Uterus (tissue), 4 donors: ENCODE results near the gene DGAT2. TPM values are rescaled to one million over a fixed set of nuclear protein-coding genes. Genes with fewer than 3 reads are reported as not detected.
A peak's percentile ranks its signal among the peaks of the same experiment; 100 is the strongest.

ENCODE experiments used
- DNase-seq, 2 donors: peaks; one replicate each; pipeline ENCODE4 v3.0.0-alpha.2; 2019 to 2020
- H3K27ac ChIP-seq, 2 donors: fragments of 200-600 bp; sonication (generic); 1 replicate in 1 of 2; 2 replicates in 1 of 2; pipeline ENCODE4 v1.5.1; 2016 to 2018
- H3K27me3 ChIP-seq, 2 donors: fragments of 200-600 bp; sonication (generic); one replicate each; pipeline ENCODE4 v1.5.1; 2018 to 2019; ENCODE audit warnings: control low read depth in 1 of 2
- H3K36me3 ChIP-seq, 2 donors: fragments of 200-600 bp; sonication (generic); one replicate each; pipeline ENCODE4 v1.5.1; 2019; ENCODE audit warnings: control low read depth in 1 of 2
- H3K4me1 ChIP-seq, 2 donors: fragments of 200-600 bp; sonication (generic); one replicate each; pipeline ENCODE4 v1.5.1; 2018 to 2019; ENCODE audit warnings: control low read depth in 1 of 2
- H3K4me3 ChIP-seq, 2 donors: fragments of 200-600 bp; sonication (generic); 1 replicate in 1 of 2; 2 replicates in 1 of 2; pipeline ENCODE4 v1.5.1; 2018 to 2019; ENCODE audit warnings: mild to moderate bottlenecking in 1 of 2
- H3K9me3 ChIP-seq, 2 donors: fragments of 200-600 bp; sonication (generic); one replicate each; pipeline ENCODE4 v1.5.1; 2019; ENCODE audit warnings: control low read depth in 1 of 2
- POLR2A ChIP-seq, 2 donors: fragments of 450-650 bp; IDR thresholded peaks; one replicate each; pipeline ENCODE4 v1.6.1; 2016; ENCODE audit warnings: antibody characterized with exemption in 2 of 2, mild to moderate bottlenecking in 1 of 2, moderate library complexity in 1 of 2
- intact Hi-C: fragments of 100-400 bp; cut with DNase I; formaldehyde crosslinking; loops from one replicate; pipeline ENCODE4 v1.15.1; 2023; ENCODE audit warnings: low total_unique reads
- total RNA-seq, 4 donors: library from RNA; depleted of rRNA in 3 of 4; stranded (reverse); fragments of >200 nt in 3 of 4; gene quantifications; one replicate each; pipeline versions ENCODE4 v1.1.0 to v1.2.4, GENCODE V29; 2014 to 2023
- TF ChIP-seq, protein P1 (sequence below), 4 experiments: fragments of 200-600 bp in 2 of 4; fragments of 450-650 bp in 2 of 4; sonication (generic) in 2 of 4; IDR thresholded peaks; one replicate each; pipeline ENCODE4 v1.5.1; 2016 to 2019; ENCODE audit warnings: antibody characterized with exemption in 4 of 4, mild to moderate bottlenecking in 2 of 4, moderate library complexity in 1 of 4
- donor health status: DM: yes; HTN: yes; CAD: no.

Gene DGAT2
- total RNA-seq, 4 donors from 2014 or later: 0.29 to 1.5 (median 1.5) TPM; not detected in 1

- intact Hi-C loops: no loop called here
- no peaks in the 10 kb centered on the region for H3K27me3 ChIP-seq
- H3K36me3 ChIP-seq: no peaks in the 10 kb centered on the region
- TF ChIP-seq POLR2A (IDR thresholded peaks at IDR 0.05): no peak
- no peaks in the 10 kb centered on the region for H3K9me3 ChIP-seq
- peak overlapping the region; percentile 84 to 91 for H3K27ac ChIP-seq
- no peak for DNase-seq
- peak overlapping the region; percentile 60 to 92 for H3K4me3 ChIP-seq
- H3K4me1 ChIP-seq: peaks cover 0 to 4% of the 10 kb centered on the region in 2 donors
Measured at GRCh38 chr11:75814363-75814676, 45.7 kb downstream of the DGAT2 start.

DNA sequence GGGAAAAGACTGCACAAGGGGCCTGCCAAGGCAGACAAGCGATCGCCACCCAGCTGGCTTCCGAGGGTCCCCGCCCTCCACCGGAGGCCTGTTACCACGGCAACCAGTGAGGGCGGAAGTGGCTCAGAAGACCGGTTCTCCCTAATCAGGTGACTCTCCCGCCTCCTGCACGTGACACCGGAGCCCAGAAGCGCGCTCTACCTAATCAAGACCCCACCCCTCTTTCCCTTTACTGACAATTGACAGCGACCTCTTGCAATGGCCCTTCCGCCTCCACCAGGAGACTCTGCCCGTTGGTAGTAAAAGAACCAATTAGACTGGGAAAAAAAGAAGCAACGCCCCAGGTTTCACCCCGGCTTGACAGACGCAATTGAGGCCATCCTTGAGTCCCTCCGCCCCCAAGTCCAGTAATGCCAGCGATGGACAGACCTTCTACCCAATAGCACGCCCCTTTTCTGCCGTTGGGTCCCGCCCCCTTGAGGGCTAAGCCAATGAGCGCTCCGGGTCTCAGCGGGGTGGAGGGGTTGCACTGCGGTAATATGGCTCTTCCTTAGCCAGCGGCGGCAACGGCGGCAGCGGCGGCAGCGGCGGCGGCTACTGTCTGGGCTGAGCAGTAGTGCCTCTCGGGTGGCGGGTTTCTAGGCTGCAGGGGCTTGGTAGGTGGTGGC lies 46.2 kb downstream of the DGAT2 start, which contains the start of gene UVRAG:
TSS of gene UVRAG (plus strand) at position 534 of the 668 bp plus-strand sequence. CDS start 198 bp downstream, outside the sequence.
- Histone ChIP-seq H3K27ac (peak within 1 kb of the TSS; percentile 84 to 91), H3K36me3 (no peaks in the 10 kb centered on the region), H3K4me3 (peak within 1 kb of the TSS; percentile 60 to 92), H3K9me3 (no peaks in the 10 kb centered on the region), H3K27me3 (no peaks in the 10 kb centered on the region), H3K4me1 (peaks cover 0 to 4% of the 10 kb centered on the region in 2 donors)
- DNase-seq: peak; percentile 99
- intact Hi-C loops: no loop called here
- peak; percentile 89 to 97 for TF ChIP-seq POLR2A (IDR thresholded peaks at IDR 0.05)
- TF ChIP-seq, protein P1, sequence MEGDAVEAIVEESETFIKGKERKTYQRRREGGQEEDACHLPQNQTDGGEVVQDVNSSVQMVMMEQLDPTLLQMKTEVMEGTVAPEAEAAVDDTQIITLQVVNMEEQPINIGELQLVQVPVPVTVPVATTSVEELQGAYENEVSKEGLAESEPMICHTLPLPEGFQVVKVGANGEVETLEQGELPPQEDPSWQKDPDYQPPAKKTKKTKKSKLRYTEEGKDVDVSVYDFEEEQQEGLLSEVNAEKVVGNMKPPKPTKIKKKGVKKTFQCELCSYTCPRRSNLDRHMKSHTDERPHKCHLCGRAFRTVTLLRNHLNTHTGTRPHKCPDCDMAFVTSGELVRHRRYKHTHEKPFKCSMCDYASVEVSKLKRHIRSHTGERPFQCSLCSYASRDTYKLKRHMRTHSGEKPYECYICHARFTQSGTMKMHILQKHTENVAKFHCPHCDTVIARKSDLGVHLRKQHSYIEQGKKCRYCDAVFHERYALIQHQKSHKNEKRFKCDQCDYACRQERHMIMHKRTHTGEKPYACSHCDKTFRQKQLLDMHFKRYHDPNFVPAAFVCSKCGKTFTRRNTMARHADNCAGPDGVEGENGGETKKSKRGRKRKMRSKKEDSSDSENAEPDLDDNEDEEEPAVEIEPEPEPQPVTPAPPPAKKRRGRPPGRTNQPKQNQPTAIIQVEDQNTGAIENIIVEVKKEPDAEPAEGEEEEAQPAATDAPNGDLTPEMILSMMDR (IDR thresholded peaks at IDR 0.05): peak in 2 of 4 experiments; percentile 7 to 25

DNA sequence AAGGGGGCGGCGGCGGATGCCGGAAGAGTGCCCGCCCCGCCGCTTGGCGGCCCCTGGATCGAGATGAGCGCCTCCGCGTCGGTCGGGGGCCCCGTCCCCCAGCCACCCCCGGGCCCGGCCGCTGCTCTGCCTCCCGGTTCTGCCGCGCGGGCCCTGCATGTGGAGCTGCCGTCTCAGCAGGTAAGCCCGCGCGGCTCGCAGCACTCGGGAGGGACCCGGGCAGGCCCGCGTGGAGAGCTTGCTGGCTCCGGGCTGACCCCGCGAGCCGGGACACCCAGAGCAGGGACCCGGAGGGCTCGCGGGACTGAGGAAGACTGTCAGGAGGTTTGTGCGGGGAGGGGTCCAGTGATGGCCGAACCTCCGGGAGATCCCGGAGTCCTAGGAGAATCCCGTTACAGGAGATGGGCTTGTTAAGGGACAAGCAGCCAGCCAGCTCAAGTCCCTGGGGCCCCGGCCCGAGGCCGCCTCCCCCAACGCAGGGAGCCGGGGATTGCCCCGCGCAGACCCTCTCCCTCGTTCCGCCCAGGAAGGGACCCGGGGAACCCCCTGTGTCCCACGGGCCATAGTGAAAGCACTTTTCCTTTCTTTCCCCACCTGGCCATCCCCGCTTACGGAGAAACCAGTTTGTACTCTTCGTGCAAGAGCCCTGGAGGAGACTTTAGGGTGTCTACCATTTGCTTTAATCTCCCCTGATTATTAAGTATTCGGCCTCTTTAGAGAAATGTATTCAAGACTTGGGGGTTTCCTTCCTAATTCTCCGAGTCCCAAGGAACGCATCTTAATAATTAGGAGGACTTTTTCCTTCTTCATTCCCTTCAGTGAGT lies 47.0 kb downstream of the DGAT2 start:
- Histone ChIP-seq H3K27ac (peak overlapping the region; percentile 84 to 91), H3K4me1 (peaks cover 0 to 4% of the 10 kb centered on the region in 2 donors), H3K9me3 (no peaks in the 10 kb centered on the region), H3K36me3 (no peaks in the 10 kb centered on the region), H3K4me3 (peak overlapping the region; percentile 60 to 92), H3K27me3 (no peaks in the 10 kb centered on the region)
- no peak for DNase-seq
- intact Hi-C loops: no loop called here
- no peak for TF ChIP-seq POLR2A (IDR thresholded peaks at IDR 0.05)
- TF ChIP-seq, protein P1 (IDR thresholded peaks at IDR 0.05): no peak

DNA sequence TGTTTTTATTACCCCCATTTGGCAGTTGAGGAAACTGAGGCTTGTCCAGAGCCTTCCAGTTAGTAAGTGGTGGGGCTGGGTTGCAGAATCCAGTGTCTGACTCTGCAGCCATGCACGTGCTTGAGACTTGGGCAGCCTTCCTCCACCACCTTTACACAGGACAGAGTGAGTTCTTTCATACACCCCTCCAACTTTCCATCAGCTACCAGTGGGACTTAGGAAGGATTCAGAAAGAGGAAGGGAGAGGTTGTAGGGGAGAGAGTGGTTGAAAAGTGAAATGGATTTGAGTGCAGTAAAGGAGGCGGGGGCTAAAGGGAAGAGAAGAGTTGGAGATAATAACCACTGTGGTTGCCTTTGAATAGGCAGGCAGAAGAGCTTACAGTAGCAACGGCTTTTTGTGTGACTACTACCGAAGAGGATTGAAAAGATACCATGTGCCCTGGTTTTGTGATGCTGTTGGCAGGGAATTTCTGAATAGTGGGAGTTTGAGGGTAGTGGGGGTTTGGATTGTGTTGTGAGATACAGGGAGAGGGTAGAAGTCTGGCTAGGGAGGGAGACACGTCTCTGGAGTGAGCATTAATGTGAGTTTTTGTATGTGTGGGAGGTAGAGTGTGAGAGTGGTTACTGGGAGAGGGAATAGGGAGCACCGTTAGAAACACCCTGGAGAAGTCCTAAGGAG lies 48.1 kb downstream of the DGAT2 start:
- Histone ChIP-seq H3K4me1 (peaks cover 0 to 4% of the 10 kb centered on the region in 2 donors), H3K9me3 (no peaks in the 10 kb centered on the region), H3K4me3 (peak overlapping the region; percentile 60 to 92), H3K27me3 (no peaks in the 10 kb centered on the region), H3K36me3 (no peaks in the 10 kb centered on the region), H3K27ac (peak overlapping the region in 1 of 2 donors; percentile 84)
- DNase-seq: no peak
- TF ChIP-seq, protein P1 (IDR thresholded peaks at IDR 0.05): no peak
- no peak for TF ChIP-seq POLR2A (IDR thresholded peaks at IDR 0.05)
- intact Hi-C loops: no loop called here

GRCh38 chr11:75820645-75821044 lies 52.1 kb downstream of the DGAT2 start:
- Histone ChIP-seq H3K9me3 (no peaks in the 10 kb centered on the region), H3K36me3 (no peaks in the 10 kb centered on the region), H3K4me1 (no peaks in the 10 kb centered on the region), H3K4me3 (no peak overlapping the region), H3K27me3 (no peaks in the 10 kb centered on the region), H3K27ac (no peak overlapping the region)
- TF ChIP-seq, protein P1 (IDR thresholded peaks at IDR 0.05): no peak
- no peak for TF ChIP-seq POLR2A (IDR thresholded peaks at IDR 0.05)
- intact Hi-C loops: no loop called here
- DNase-seq: no peak
